ENCODE results near the gene NUDT6.
A peak's percentile ranks its signal among the peaks of the same experiment; 100 is the strongest.
"Not testable (repeated sequence)": the region's sequence is repeated elsewhere in the genome, so short reads cannot be mapped to it uniquely, and the experiment has no call there.

Gene NUDT6

GRCh38 chr4:122921971-122922876, at the start of gene NUDT6:
Gene NUDT6 (minus strand): TSS chr4:122922597. CDS start chr4:122922572, 25 bp downstream.
- peak; percentile 53 for DNase-seq

GRCh38 chr4:122968227-122968812, 45.9 kb upstream of the NUDT6 start:
- DNase-seq: no peak

GRCh38 chr4:122967231-122967630, 44.8 kb upstream of the NUDT6 start:
- DNase-seq: no peak

- DNase-seq: no peak
Observed at GRCh38 chr4:122966201-122966600, 43.8 kb upstream of the NUDT6 start.

DNA sequence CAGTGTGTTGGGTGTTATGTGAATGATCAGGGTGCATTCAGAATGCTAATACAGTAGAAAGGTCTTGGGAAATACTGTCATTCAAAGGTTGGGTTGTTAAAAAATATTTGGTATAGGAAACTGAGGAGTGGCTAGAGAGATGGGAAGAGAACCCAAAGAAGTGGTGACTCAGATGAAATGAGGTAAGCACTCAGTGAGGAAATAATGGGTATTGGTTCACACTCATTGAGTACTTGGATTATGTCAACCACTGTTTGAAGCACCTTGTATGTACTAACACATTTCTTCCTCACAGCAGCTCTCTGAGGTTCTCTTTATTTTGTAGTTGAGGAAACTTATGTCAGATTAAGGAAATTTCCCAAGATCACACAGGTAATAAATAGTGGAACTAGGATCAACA, 40.8 kb upstream of the NUDT6 start:
- DNase-seq: no peak

DNA sequence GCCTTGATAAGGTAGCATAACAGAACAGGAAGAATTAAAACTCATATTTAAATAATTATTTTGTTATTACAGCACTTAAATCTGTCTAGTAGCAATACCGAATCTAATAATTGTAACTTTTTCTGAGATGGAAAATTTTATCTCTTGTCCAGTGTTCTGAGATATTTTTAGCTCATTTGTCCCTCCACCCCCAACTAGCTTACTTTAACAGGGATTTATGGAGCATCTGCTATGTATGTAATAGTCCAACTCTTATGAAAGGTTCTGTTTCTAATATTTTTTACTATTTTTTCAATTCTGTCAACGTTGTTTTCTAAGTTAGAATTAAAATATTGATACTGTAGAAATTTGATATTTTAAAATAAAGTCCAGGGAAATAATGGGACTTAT, 38.2 kb upstream of the NUDT6 start:
- DNase-seq: no peak

- no peak for DNase-seq
Observed at GRCh38 chr4:122959981-122960610, 37.7 kb upstream of the NUDT6 start.

DNA sequence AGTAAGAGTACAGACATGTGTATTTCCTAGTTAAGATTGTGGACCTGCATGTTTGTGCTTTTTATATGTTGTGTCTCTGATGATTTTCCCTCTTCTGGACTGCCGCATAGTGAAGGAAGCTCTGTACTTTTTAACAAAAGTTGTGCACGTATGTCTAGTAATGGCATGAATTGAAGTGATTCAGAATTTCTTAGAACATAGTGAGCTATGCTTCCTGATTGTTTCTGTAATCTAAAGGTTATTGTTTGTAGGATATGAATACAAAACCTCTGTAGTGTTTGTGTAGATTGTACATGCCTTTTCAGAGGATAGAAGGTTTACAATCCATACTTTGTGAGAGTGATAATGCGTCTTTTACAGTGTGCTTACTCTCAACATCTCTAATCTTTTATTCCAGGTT, 37.0 kb upstream of the NUDT6 start:
- no peak for DNase-seq

DNA sequence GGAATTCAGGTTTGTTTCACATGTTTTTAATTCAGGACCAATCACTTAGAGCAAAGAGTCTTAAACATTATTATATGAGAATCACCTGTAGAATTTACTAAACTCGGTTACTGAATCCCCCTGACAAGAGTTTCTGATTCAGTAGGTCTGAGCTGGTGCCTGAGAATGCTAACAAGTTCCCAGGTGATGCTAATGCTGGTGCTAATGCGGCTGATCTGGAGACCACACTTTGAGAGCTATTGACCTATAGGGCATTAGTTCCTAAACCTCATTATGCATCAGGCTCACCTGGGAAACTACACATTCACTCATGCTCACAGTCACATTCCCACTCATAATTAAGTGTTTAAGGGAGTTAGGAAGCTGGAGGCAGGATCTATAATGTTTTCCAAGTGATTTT, 36.1 kb upstream of the NUDT6 start:
- no peak for DNase-seq

GRCh38 chr4:122953924-122954323, 31.5 kb upstream of the NUDT6 start:
- no peak for DNase-seq

GRCh38 chr4:122952028-122952427, 29.6 kb upstream of the NUDT6 start:
- no peak for DNase-seq

DNA sequence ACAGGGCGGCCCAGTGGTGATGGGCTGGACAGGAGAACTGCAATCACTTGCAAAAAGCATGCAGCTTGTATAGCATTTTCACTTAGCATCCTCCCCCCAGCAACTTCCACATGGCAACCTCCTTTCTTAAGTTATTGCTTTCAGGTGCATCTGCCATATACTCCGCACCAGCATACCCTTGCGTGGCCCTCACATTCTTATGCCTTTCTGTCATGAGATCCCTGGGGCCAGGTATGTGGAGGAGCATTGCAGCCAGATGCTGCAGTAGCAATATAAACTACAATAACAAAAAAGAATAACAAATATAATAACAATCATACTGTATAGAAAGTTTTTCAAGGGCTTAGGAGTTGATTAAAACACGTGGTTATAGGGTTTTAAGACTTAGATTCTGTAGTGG, 26.3 kb upstream of the NUDT6 start:
- DNase-seq: no peak

DNA sequence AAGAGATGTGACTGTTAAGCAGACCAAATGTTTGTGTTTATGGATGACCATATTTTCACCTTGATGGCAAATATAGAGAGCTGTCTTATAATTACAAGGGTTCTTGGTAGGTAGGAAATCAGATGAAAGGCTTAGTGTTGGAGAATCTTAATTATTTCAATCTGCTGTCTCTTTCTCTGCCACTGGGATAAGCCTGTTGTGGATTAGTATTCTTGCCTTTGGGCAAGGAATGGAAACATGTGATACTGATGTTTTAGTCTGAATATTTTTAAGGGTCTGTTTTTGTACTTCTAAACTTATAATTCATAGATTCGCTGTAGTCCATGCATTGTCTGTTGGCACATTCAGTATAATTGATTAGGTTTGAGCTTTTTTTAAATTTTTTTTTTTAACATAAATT, 23.7 kb upstream of the NUDT6 start:
- DNase-seq: no peak

DNA sequence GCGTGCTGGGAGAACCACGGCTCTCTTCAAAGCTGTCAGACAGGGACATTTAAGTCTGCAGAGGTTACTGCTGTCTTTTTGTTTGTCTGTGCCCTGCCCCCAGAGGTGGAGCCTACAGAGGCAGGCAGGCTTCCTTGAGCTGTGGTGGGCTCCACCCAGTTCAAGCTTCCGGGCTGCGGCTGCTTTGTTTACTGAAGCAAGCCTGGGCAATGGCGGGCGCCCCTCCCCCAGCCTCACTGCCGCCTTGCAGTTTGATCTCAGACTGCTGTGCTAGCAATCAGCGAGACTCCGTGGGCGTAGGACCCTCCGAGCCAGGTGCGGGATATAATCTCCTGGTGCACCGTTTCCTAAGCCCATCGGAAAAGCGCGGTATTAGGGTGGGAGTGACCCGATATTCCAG, 22.7 kb upstream of the NUDT6 start:
- not testable (repeated sequence) for DNase-seq

GRCh38 chr4:122932763-122933162, 10.4 kb upstream of the NUDT6 start:
- no peak for DNase-seq

DNA sequence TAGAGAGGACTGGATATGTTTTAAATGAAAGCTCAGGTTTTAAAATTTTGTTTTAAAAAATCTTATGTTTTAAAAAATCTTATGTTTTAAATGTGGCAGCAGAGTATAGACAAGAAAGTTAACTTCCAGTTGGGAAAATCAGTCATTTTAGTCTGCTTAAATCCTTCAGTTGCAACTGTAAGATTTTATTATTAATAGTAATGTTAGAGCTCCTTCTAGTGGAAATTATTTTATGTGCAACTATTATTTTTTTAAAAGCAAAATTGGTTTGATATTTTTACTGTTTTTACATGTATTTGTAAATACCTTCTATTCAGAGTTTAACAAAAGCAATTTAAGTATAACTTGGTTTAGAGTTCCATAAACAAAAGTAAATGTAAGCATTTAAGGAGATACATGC, 8.5 kb upstream of the NUDT6 start:
- no peak for DNase-seq

DNA sequence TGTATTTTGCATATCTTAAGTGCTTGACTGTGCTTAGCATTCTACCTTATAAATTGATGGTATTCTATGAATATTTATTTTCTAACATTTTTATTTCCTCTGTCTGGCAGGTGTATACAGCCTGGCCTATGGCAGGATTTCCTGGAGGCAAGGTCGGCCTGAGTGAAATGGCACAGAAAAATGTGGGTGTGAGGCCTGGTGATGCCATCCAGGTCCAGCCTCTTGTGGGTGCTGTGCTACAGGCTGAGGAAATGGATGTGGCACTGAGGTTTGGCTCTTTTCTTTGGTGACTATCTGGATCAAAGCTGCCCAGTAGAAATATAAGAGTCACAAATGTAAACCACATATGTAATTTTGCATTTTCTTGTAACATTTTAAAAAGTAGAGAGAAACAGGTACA, 6.5 kb upstream of the NUDT6 start:
- no peak for DNase-seq

- DNase-seq: peak; percentile 92
Observed at GRCh38 chr4:122922877-122923511, 597 bp upstream of the NUDT6 start.

DNA sequence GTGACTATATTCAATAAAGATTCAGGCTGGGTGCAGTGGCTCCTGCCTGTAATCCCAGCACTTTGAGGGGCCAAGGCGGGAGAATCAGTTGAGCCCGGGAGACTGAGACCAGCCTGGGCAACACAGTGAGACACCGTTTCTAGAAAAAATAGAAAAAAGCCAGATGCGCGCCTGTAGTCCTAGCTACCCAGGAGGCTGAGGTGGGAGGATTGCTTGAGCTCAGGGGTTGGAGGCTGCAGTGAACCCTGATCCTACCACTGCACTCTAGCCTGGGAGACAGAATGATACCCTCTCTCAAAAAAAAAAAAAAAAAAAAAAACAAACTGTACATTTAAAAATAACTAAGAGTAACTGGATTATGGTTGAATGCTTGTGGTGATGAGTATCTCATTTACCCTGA, 1.1 kb downstream of the NUDT6 start:
- DNase-seq: no peak

DNA sequence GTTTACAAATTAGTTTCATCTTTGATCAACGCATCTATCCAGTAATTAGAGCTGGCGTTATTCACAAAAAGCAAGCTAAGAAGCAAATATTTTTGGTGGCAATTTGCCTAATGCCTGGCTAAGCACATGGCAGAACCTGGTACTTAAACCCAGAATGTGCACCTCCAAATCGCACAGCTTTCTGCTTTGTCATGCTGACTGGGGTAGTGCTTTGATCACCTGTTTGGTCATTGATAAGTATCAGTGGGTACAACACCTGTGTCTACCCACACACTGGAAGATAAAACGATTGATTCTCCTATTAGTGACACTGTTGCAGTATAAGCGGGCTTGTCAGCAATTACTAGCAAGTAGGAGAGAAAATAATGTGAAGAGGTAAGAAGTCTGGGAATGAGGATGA, 1.9 kb downstream of the NUDT6 start:
- DNase-seq: no peak

- DNase-seq: no peak
Observed at GRCh38 chr4:122917731-122918130, 4.7 kb downstream of the NUDT6 start.

GRCh38 chr4:122914938-122915337, 7.5 kb downstream of the NUDT6 start:
- DNase-seq: no peak

DNA sequence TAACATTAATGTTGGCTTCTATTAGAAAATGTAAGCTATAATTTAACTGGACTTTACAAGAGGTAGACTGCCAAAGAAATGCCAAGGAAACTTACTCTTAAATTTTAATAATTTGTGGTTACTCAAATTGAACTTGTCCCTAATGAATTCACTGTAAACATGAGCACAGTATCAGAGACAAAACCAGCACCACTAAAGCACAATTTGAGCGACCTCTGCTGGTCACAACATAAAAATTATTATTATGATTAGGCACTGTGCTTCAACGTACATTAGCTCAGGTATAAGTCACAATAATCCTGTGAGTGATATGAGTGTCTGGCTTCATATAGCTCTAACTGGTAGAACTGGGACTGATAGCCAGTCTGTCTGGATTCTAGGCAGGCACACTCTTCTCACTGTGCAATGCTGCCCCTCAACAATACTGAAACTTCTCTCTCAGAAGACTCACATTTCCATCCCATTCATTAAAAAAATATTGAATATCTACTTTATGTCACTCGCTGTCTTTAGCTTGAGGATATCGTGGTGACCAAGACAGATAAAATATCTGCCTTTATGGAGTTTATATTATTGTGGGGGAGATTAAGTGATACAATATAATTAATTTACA, 8.0 kb downstream of the NUDT6 start:
- no peak for DNase-seq

All from stimulated activated CD4-positive, alpha-beta T cell treated with anti-CD3 and anti-CD28 coated beads, Interleukin-15, amount 100 ng/mL, for 24 hours (primary cell).